Measurements from ENCODE around the gene CES2. TPM values are rescaled to one million over a fixed set of nuclear protein-coding genes. Genes with fewer than 3 reads are reported as not detected.

The CES2 gene
- total and polyA plus RNA-seq, 9 of the 15 experiments (the other 6 are each of a cell fraction or from before 2014, with no cell fraction given) = 2.2 to 37.9 (median 24.4) TPM

DNA sequence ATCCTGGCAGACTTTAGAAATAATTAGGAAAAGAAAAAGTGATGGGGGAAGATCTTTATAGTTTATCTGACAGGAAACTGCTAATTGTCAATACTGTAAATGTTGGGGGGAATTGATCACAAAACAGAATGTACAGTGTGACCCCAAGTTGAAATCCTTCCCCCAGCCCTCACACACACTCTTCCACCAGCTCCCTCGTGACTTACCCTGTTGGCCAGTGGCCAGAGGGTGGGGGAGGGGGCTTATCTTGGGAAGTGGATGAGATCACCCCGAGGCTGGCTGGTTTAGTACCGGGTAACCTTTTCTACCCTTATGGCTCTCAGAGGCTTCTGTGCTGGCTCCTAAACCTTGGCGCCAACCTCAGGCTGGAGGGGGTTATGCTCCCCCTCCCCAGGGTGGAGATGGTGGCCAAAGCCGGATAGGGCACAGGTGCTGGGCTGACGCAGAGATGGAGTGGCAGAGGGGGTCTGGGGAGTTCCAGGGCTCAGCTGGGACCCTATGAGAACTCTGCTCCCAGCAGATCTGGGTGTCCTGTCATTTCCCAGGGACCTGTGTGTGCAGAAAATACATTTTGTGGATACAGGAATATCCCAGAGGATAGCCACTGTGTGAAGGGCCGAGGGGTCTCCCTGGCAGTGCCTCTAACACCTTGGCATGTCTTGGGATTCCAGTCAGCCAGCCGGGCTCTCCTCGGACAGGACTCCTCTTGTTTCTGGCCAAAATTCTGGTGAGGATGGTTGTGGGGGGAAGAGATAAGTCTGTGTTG is 35.2 kb upstream of the CES2 start (continued):
- TF ChIP-seq RAD51 (IDR thresholded peaks at IDR 0.05; ENCODE audit: borderline replicate concordance, low read depth) = peak; percentile 84
- peak; percentile 92 for TF ChIP-seq SMARCA4 (IDR thresholded peaks at IDR 0.05)
- no peak for TF ChIP-seq ZNF764 (CRISPR knock-in tag; IDR thresholded peaks at IDR 0.05; ENCODE audit: low read depth)
- TF ChIP-seq TAL1 (IDR thresholded peaks at IDR 0.05) = no peak
- peak in 1 of 2 experiments; percentile 88; a peak in 2 of 3 replicates for TF ChIP-seq CBX3 (IDR thresholded peaks at IDR 0.05; ENCODE audit: borderline replicate concordance in 1 of 2, low read length in 2 of 2)
- TF ChIP-seq TEAD4 (IDR thresholded peaks at IDR 0.05; ENCODE audit: low read length) = peak; percentile 56; the same call in 1 of the 2 replicates
- TF ChIP-seq TEAD4 (CRISPR knock-in tag; IDR thresholded peaks at IDR 0.05; ENCODE audit: borderline replicate concordance) = no peak
- no peak; the same call in 1 of the 2 replicates for TF ChIP-seq ZFX (CRISPR knock-in tag; IDR thresholded peaks at IDR 0.05)
- TF ChIP-seq SMAD1 (IDR thresholded peaks at IDR 0.05; ENCODE audit: low read depth, low read length, partially characterized antibody) = peak; percentile 98
- TF ChIP-seq STAT5A (IDR thresholded peaks at IDR 0.05; ENCODE audit: borderline replicate concordance, low read length) = 0 out of 2 replicates have a peak, but pooled peaks have one; percentile 44
- TF ChIP-seq ZNF766 (CRISPR knock-in tag; conservative IDR thresholded peaks at IDR 0.05) = peak; percentile 94
- TF ChIP-seq, protein P1, sequence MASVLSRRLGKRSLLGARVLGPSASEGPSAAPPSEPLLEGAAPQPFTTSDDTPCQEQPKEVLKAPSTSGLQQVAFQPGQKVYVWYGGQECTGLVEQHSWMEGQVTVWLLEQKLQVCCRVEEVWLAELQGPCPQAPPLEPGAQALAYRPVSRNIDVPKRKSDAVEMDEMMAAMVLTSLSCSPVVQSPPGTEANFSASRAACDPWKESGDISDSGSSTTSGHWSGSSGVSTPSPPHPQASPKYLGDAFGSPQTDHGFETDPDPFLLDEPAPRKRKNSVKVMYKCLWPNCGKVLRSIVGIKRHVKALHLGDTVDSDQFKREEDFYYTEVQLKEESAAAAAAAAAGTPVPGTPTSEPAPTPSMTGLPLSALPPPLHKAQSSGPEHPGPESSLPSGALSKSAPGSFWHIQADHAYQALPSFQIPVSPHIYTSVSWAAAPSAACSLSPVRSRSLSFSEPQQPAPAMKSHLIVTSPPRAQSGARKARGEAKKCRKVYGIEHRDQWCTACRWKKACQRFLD (CRISPR knock-in tag; IDR thresholded peaks at IDR 0.05) = peak; percentile 76; the same call in 1 of the 2 replicates
- TF ChIP-seq, protein P2, sequence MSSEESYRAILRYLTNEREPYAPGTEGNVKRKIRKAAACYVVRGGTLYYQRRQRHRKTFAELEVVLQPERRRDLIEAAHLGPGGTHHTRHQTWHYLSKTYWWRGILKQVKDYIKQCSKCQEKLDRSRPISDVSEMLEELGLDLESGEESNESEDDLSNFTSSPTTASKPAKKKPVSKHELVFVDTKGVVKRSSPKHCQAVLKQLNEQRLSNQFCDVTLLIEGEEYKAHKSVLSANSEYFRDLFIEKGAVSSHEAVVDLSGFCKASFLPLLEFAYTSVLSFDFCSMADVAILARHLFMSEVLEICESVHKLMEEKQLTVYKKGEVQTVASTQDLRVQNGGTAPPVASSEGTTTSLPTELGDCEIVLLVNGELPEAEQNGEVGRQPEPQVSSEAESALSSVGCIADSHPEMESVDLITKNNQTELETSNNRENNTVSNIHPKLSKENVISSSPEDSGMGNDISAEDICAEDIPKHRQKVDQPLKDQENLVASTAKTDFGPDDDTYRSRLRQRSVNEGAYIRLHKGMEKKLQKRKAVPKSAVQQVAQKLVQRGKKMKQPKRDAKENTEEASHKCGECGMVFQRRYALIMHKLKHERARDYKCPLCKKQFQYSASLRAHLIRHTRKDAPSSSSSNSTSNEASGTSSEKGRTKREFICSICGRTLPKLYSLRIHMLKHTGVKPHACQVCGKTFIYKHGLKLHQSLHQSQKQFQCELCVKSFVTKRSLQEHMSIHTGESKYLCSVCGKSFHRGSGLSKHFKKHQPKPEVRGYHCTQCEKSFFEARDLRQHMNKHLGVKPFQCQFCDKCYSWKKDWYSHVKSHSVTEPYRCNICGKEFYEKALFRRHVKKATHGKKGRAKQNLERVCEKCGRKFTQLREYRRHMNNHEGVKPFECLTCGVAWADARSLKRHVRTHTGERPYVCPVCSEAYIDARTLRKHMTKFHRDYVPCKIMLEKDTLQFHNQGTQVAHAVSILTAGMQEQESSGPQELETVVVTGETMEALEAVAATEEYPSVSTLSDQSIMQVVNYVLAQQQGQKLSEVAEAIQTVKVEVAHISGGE (CRISPR knock-in tag; IDR thresholded peaks at IDR 0.05) = peak in 1 of 3 experiments; percentile 60; a peak in 2 of 6 replicates
- TF ChIP-seq CBX2 (IDR thresholded peaks at IDR 0.05; ENCODE audit: insufficient read depth, low read length, poor library complexity, severe bottlenecking) = no peak
